SK-N-SH treated with all-trans-retinoic acid at 6 μM for 48 hours (cell line): ENCODE measurements around the gene TTLL10.

ENCODE experiments used
- ATAC-seq: fragments of 200-7000 bp; cut with Tn5 transposase; 3 replicates; pipeline ENCODE4 v1.9.1; 2020; ENCODE audit warnings: mild to moderate bottlenecking, moderate library complexity
- ARNTL ChIP-seq: fragments of 450-650 bp; formaldehyde crosslinking; IDR thresholded peaks from 2 replicates; pipeline ENCODE4 v1.5.0; 2020; ENCODE audit warnings: low read depth, mild to moderate bottlenecking, moderate library complexity, borderline replicate concordance
- BACH2 ChIP-seq: fragments of 250-450 bp; sonication (Bioruptor Pico); IDR thresholded peaks from 2 replicates; pipeline ENCODE4 v1.9.0; 2021; ENCODE audit warnings: mild to moderate bottlenecking, borderline replicate concordance
- CREB5 ChIP-seq: fragments of 250-450 bp; sonication (Bioruptor Pico); IDR thresholded peaks from 2 replicates; pipeline ENCODE4 v1.5.1; 2020; ENCODE audit warnings: low read depth, mild to moderate bottlenecking, moderate library complexity
- ESRRG ChIP-seq: fragments of 250-450 bp; sonication (Bioruptor Pico); IDR thresholded peaks from 2 replicates; pipeline ENCODE4 v1.6.1; 2021; ENCODE audit warnings: mild to moderate bottlenecking
- GLIS3 ChIP-seq: fragments of 250-450 bp; sonication (Bioruptor Pico); IDR thresholded peaks from 2 replicates; pipeline ENCODE4 v1.5.0; 2020; ENCODE audit warnings: mild to moderate bottlenecking, moderate library complexity
- ISL1 ChIP-seq: fragments of 250-450 bp; sonication (Bioruptor Pico); IDR thresholded peaks from 2 replicates; pipeline ENCODE4 v2.1.2; 2022; ENCODE audit warnings: mild to moderate bottlenecking, moderate library complexity
- OSR1 ChIP-seq: fragments of 250-450 bp; sonication (Bioruptor Pico); IDR thresholded peaks from 2 replicates; pipeline ENCODE4 v1.8.0; 2022; ENCODE audit warnings: moderate library complexity, mild to moderate bottlenecking, inconsistent platforms
- POU6F1 ChIP-seq: fragments of 250-450 bp; sonication (Bioruptor Pico); IDR thresholded peaks from 2 replicates; pipeline ENCODE4 v1.8.0; 2021; ENCODE audit warnings: low read depth, mild to moderate bottlenecking, moderate library complexity, borderline replicate concordance
- RARB ChIP-seq: fragments of 250-450 bp; sonication (Bioruptor Pico); IDR thresholded peaks from 2 replicates; pipeline ENCODE4 v1.8.0; 2021; ENCODE audit warnings: mild to moderate bottlenecking, moderate library complexity
- SNAI2 ChIP-seq: fragments of 250-450 bp; sonication (Bioruptor Pico); IDR thresholded peaks from 2 replicates; pipeline ENCODE4 v1.5.0; 2020; ENCODE audit warnings: mild to moderate bottlenecking, moderate library complexity
- TCF4 ChIP-seq: fragments of 250-450 bp; sonication (Bioruptor Pico); IDR thresholded peaks from 2 replicates; pipeline ENCODE4 v1.8.0; 2021; ENCODE audit warnings: mild to moderate bottlenecking, moderate library complexity, borderline replicate concordance
- TOX ChIP-seq: fragments of 250-450 bp; sonication (Bioruptor Pico); IDR thresholded peaks from 2 replicates; pipeline ENCODE4 v1.8.0; 2021; ENCODE audit warnings: mild to moderate bottlenecking, moderate library complexity, borderline replicate concordance
- TSHZ2 ChIP-seq: fragments of 250-450 bp; sonication (Bioruptor Pico); IDR thresholded peaks from 2 replicates; pipeline ENCODE4 v1.5.0; 2020; ENCODE audit warnings: mild to moderate bottlenecking, moderate library complexity
- ZC3H10 ChIP-seq: fragments of 250-450 bp; sonication (Bioruptor Pico); IDR thresholded peaks from 2 replicates; pipeline ENCODE4 v1.5.1; 2021; ENCODE audit warnings: mild to moderate bottlenecking, moderate library complexity
- ZFP3 ChIP-seq: fragments of 250-450 bp; sonication (Bioruptor Pico); IDR thresholded peaks from 2 replicates; pipeline ENCODE4 v1.5.0; 2020; ENCODE audit warnings: mild to moderate bottlenecking, moderate library complexity
- ZFP30 ChIP-seq: fragments of 450-650 bp; formaldehyde crosslinking; IDR thresholded peaks from 2 replicates; pipeline ENCODE4 v1.5.0; 2022; ENCODE audit warnings: mild to moderate bottlenecking, moderate library complexity
- ZNF70 ChIP-seq: fragments of 450-650 bp; formaldehyde crosslinking; IDR thresholded peaks from 2 replicates; pipeline ENCODE4 v1.5.0; 2020; ENCODE audit warnings: mild to moderate bottlenecking, moderate library complexity
- ZNF8 ChIP-seq: fragments of 450-650 bp; formaldehyde crosslinking; IDR thresholded peaks from 2 replicates; pipeline ENCODE4 v1.5.0; 2020; ENCODE audit warnings: mild to moderate bottlenecking, moderate library complexity

Gene TTLL10

GRCh38 chr1:1185101-1185765, 11.6 kb downstream of the TTLL10 start:
- TF ChIP-seq ZC3H10 (CRISPR knock-in tag) = no peak
- no peak for TF ChIP-seq CREB5 (CRISPR knock-in tag)
- no peak for TF ChIP-seq ARNTL (CRISPR knock-in tag)
- no peak for TF ChIP-seq ZFP3 (CRISPR knock-in tag)
- TF ChIP-seq TOX (CRISPR knock-in tag) = no peak
- no peak for TF ChIP-seq ISL1
- no peak for ATAC-seq

- no peak for TF ChIP-seq CREB5 (CRISPR knock-in tag)
- no peak for TF ChIP-seq TCF4 (CRISPR knock-in tag)
- TF ChIP-seq GLIS3 (CRISPR knock-in tag) = no peak
- no peak for TF ChIP-seq ZC3H10 (CRISPR knock-in tag)
- TF ChIP-seq RARB (CRISPR knock-in tag) = no peak
- no peak for ATAC-seq
These were observed 14.3 kb downstream of the TTLL10 start for GRCh38 chr1:1187938-1188337.

- no peak for TF ChIP-seq TSHZ2
- TF ChIP-seq, all 23 proteins: peak for 0
These were observed 15.4 kb downstream of the TTLL10 start for GRCh38 chr1:1189111-1189510.

GRCh38 chr1:1191734-1192133, 18.1 kb downstream of the TTLL10 start:
- no peak for ATAC-seq
- TF ChIP-seq ZNF8 = no peak
- no peak for TF ChIP-seq ZFP3 (CRISPR knock-in tag)
- TF ChIP-seq POU6F1 = no peak
- TF ChIP-seq OSR1 (CRISPR knock-in tag) = no peak
- TF ChIP-seq ISL1 = no peak
- TF ChIP-seq SNAI2 (CRISPR knock-in tag) = no peak
- no peak for TF ChIP-seq ZFP30 (CRISPR knock-in tag)
- TF ChIP-seq RARB (CRISPR knock-in tag) = no peak
- no peak for TF ChIP-seq TOX (CRISPR knock-in tag)
- TF ChIP-seq TCF4 (CRISPR knock-in tag) = no peak
- TF ChIP-seq ESRRG (CRISPR knock-in tag) = no peak
- TF ChIP-seq BACH2 = no peak
- no peak for TF ChIP-seq TSHZ2
- no peak for TF ChIP-seq ZNF70 (CRISPR knock-in tag)
- no peak for TF ChIP-seq CREB5 (CRISPR knock-in tag)

More at GRCh38 chr1:1189111-1189510, 15.4 kb downstream of the TTLL10 start:
- ATAC-seq = no peak
